Measurements from ENCODE around the gene METTL13.

METTL13 gene

DNA sequence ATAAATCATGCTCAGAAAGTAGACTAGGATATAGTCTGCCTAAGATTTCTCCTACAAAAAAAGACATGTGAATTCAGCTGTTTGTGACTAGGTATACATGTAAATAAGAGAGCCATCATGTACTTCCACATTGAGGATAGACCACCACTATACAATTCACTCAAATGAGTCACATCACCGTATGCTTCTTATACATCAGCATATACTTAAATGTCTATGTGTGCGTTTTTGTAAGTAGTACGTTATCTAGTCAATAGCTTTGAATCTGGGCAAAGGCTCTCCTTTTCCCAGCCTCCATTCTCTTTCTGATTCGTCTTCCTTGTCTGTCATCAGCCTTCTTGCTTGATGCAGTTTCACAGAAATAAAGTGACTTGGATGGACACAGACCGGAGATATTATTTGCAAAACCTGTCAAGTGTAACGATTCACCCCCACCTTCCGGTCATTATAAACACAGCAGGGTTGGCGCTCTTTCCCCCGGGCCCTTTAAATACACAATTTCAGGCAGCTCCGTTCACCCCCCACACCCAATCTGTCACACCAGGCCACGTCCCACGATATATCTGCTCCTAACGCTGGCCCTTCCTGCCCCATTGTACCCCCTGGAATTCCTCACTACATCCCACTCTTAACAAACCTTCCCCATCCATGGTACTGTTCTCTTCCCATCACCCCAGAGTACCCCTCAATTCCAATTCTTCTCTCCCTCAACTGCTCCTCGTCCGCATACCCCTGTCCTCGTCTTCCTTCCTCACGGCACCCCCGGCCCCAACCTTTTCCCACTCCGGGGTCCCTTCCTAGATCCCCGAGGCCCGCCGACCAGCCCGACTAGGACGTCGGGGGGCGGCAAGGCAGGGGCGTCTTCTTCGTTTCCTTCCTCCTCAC lies 40.2 kb upstream of the METTL13 start:
- no peak for TF ChIP-seq SP1 (IDR thresholded peaks at IDR 0.05)
- TF ChIP-seq FOXK2 (IDR thresholded peaks at IDR 0.05): no peak
- TF ChIP-seq ARNT (IDR thresholded peaks at IDR 0.05): no peak
- TF ChIP-seq TARDBP (IDR thresholded peaks at IDR 0.05): no peak
- no peak for TF ChIP-seq ZNF384 (IDR thresholded peaks at IDR 0.05)
- TF ChIP-seq FOXA1 (IDR thresholded peaks at IDR 0.05): no peak
- TF ChIP-seq LEF1 (IDR thresholded peaks at IDR 0.05; ENCODE audit: borderline replicate concordance): no peak
- TF ChIP-seq ELF4 (IDR thresholded peaks at IDR 0.05): no peak
- no peak for TF ChIP-seq L3MBTL2 (conservative IDR thresholded peaks at IDR 0.05)
- no peak for TF ChIP-seq CTBP1 (IDR thresholded peaks at IDR 0.05; ENCODE audit: borderline replicate concordance)
- TF ChIP-seq NFRKB (IDR thresholded peaks at IDR 0.05): no peak
- no peak for TF ChIP-seq FOXM1 (IDR thresholded peaks at IDR 0.05; ENCODE audit: borderline replicate concordance)
- TF ChIP-seq, protein P1, sequence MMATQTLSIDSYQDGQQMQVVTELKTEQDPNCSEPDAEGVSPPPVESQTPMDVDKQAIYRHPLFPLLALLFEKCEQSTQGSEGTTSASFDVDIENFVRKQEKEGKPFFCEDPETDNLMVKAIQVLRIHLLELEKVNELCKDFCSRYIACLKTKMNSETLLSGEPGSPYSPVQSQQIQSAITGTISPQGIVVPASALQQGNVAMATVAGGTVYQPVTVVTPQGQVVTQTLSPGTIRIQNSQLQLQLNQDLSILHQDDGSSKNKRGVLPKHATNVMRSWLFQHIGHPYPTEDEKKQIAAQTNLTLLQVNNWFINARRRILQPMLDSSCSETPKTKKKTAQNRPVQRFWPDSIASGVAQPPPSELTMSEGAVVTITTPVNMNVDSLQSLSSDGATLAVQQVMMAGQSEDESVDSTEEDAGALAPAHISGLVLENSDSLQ (IDR thresholded peaks at IDR 0.05): no peak
- no peak for TF ChIP-seq BHLHE40 (IDR thresholded peaks at IDR 0.05; ENCODE audit: borderline replicate concordance)
- TF ChIP-seq HDGF (IDR thresholded peaks at IDR 0.05; ENCODE audit: borderline replicate concordance): no peak
- TF ChIP-seq SUZ12 (IDR thresholded peaks at IDR 0.05): no peak
- peak; percentile 39 for DNase-seq (ENCODE audit: extremely low spot score)
- ChIA-PET POLR2A (interaction anchor here (1.0 to 2.9 kb wide), 5 partner anchors 12 to 87 kb away, joined by 3 to 17 read pairs (median 6); partner anchors contain the start of gene METTL13), CTCF (interaction anchor here (3.3 kb wide), 1 partner anchor 96 kb away, joined by 17 read pairs; no protein-coding TSS in a partner anchor)

DNA sequence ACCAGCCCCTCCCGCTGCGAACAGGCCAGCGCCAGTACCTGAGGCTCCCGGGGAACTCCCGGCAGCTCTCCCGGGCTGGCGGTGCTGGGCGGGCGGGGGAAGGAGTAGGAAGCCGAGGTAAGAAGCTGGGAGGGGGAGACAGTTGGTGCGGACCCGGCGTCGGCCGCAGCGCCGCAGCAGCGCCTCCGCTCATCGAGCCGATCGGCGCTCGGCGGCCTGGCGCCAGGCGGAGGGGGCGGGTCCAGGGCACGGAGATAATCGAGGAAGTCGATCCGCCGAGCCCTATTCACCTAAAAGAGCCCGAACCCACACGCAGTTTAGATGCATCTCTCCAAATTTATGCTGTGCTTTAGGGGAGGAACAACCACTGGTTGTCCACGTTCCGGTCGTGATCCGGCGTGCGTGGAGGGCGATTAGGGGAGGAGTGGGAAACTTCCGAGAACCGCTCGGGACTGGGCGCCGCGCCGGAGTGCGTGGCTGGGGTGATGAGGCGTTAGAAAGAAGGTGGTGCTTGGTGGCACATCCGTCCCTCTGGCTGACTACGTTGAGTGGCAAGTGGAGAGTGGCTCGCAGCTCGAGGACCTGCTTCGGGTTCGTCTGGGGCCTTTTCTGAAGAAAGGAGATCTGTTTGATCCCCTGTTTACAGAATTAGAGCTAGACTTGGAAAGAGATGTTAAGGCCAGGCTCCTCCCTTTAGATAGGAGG lies 39.4 kb upstream of the METTL13 start, which contains the start of gene VAMP4:
Gene VAMP4 (minus strand): TSS at position 194 of the 705 bp plus-strand sequence. CDS start 3,651 bp downstream, outside the sequence.
- ChIA-PET POLR2A (interaction anchor here (1.0 to 2.9 kb wide), 7 partner anchors 13 to 257 kb away, joined by 3 to 17 read pairs (median 6); partner anchors contain the start of gene METTL13), CTCF (interaction anchor here (3.3 kb wide), 1 partner anchor 97 kb away, joined by 17 read pairs; no protein-coding TSS in a partner anchor)
- peak; percentile 92 for DNase-seq (ENCODE audit: extremely low spot score)
- peak; percentile 69 for TF ChIP-seq L3MBTL2 (conservative IDR thresholded peaks at IDR 0.05)
- TF ChIP-seq, protein P1 (IDR thresholded peaks at IDR 0.05): peak; percentile 74
- TF ChIP-seq SP1 (IDR thresholded peaks at IDR 0.05): peak; percentile 58; the same call in 1 of the 2 replicates
- TF ChIP-seq ZNF384 (IDR thresholded peaks at IDR 0.05): no peak

DNA sequence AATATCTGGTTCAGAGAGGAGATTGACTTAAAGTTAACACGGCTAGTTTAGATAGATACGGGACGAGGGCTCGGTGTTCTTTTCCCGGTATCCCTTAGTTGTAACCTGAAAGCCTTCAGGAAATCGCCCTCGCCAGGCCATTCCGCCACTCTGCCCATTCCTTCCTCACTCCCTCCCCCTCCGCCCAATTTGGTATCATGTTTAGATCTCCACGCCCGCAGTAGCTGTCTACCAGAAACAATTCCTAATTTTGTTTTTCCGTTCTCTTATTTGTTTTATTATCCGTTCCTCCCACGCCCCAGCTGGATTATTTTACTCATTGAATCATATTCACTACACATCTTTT lies 38.9 kb upstream of the METTL13 start:
- TF ChIP-seq ZNF384 (IDR thresholded peaks at IDR 0.05): no peak
- TF ChIP-seq FOXA1 (IDR thresholded peaks at IDR 0.05): no peak
- no peak for TF ChIP-seq CTBP1 (IDR thresholded peaks at IDR 0.05; ENCODE audit: borderline replicate concordance)
- TF ChIP-seq BHLHE40 (IDR thresholded peaks at IDR 0.05; ENCODE audit: borderline replicate concordance): no peak
- no peak for TF ChIP-seq NFRKB (IDR thresholded peaks at IDR 0.05)
- TF ChIP-seq TARDBP (IDR thresholded peaks at IDR 0.05): no peak
- TF ChIP-seq ARNT (IDR thresholded peaks at IDR 0.05): no peak
- TF ChIP-seq LEF1 (IDR thresholded peaks at IDR 0.05; ENCODE audit: borderline replicate concordance): no peak
- TF ChIP-seq, protein P1 (IDR thresholded peaks at IDR 0.05): no peak
- peak; percentile 42 for DNase-seq (ENCODE audit: extremely low spot score)
- ChIA-PET CTCF (interaction anchor here (0.6 to 3.3 kb wide), 2 partner anchors 27 to 98 kb away, joined by 3 to 17 read pairs; no protein-coding TSS in a partner anchor), POLR2A (interaction anchor here (1.3 to 2.9 kb wide), 6 partner anchors 13 to 258 kb away, joined by 3 to 17 read pairs (median 6); partner anchors contain the start of genes DNM3 and METTL13)

DNA sequence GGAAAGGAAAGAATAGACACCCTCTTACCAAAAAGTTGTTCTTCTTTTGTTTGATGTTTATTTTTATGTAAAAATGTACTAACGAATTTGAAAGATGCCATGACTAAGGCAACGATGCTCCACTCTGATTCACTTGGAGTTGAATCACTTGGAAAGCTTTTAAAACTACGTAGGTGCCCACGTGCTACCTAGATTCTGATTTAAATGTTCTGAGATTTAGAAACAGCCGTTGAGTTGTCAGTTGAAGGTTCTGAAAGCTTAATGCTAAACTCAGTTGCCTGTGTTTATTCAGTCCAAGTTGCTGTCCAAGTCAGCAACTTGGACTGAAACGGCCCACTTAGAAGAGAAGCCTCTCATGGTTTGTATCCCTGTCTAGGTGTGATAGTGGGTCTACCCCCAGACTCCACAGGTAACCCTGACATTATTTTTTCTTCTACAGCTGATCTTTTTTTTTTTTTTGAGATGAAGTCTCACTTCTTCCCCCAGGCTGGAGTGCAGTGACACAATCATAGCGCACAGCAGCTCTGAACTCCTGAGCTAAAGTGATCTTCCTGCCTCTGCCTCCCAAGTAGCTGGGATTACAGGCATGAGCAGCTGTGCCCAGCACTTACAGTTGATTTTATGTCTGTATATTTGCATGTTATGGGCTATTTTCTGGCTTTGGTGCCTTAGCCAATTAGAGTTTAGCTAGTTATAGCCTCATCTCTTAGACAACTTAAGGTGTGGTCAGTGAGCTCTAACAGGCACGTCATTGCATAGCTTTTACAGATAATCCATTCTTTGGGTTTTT lies 38.2 kb upstream of the METTL13 start:
- ChIA-PET CTCF (interaction anchor here (0.6 to 3.3 kb wide), 4 partner anchors 21 to 98 kb away, joined by 3 to 17 read pairs (median 4); no protein-coding TSS in a partner anchor), POLR2A (interaction anchor here (0.9 to 2.9 kb wide), 7 partner anchors 11 to 258 kb away, joined by 3 to 17 read pairs (median 4); partner anchors contain the start of genes DNM3 and METTL13)
- DNase-seq (ENCODE audit: extremely low spot score): no peak
- TF ChIP-seq NFRKB (IDR thresholded peaks at IDR 0.05): no peak
- TF ChIP-seq ZNF384 (IDR thresholded peaks at IDR 0.05): peak; percentile 57
- no peak for TF ChIP-seq SUZ12 (IDR thresholded peaks at IDR 0.05)

DNA sequence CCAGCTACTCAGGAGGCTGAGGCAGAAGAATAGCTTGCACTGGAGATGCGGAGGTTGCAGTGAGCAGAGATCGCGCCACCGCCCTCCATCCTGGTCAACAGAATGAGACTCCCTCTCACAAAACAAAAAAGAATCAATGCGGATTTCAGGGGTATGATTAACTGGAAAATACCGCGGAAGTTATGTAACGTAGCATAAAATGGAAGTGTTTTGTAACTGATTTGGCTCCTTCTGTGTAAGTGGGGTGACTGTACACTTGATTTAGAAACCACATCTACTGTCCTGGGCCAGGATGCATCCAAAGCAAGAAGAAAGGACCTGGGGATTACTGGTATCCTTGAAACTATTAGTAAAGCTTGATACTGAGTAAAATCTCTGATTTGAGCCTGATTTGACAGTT lies 36.5 kb upstream of the METTL13 start:
- no peak for DNase-seq (ENCODE audit: extremely low spot score)
- no peak for TF ChIP-seq ZNF384 (IDR thresholded peaks at IDR 0.05)
- TF ChIP-seq FOXA1 (IDR thresholded peaks at IDR 0.05): no peak
- TF ChIP-seq TARDBP (IDR thresholded peaks at IDR 0.05): no peak
- TF ChIP-seq NFRKB (IDR thresholded peaks at IDR 0.05): no peak
- TF ChIP-seq ELF4 (IDR thresholded peaks at IDR 0.05): no peak
- TF ChIP-seq HDGF (IDR thresholded peaks at IDR 0.05; ENCODE audit: borderline replicate concordance): no peak
- no peak for TF ChIP-seq FOXK2 (IDR thresholded peaks at IDR 0.05)
- TF ChIP-seq, protein P1 (IDR thresholded peaks at IDR 0.05): no peak
- no peak for TF ChIP-seq LEF1 (IDR thresholded peaks at IDR 0.05; ENCODE audit: borderline replicate concordance)
- ChIA-PET POLR2A (interaction anchor here (1.3 to 1.6 kb wide), 2 partner anchors 17 to 36 kb away, joined by 3 to 4 read pairs; partner anchors contain the start of gene METTL13), CTCF (interaction anchor here (1.0 kb wide), 1 partner anchor 29 kb away, joined by 3 read pairs; no protein-coding TSS in a partner anchor)
